ENCODE results near the gene SLC24A3. TPM values are rescaled to one million over a fixed set of nuclear protein-coding genes. Genes with fewer than 3 reads are reported as not detected.

The SLC24A3 gene
- total and polyA plus RNA-seq, 2 of the 13 experiments (the other 11 are each of a cell fraction or from before 2014, with no cell fraction given): not detected

- no peak overlapping the region for H3K9ac ChIP-seq (ENCODE audit: insufficient read depth, low read depth, low read length)
- H2AFZ ChIP-seq (ENCODE audit: low read length): no peak overlapping the region
- H3K4me2 ChIP-seq (ENCODE audit: low read depth, low read length): no peak overlapping the region
- H3K36me3 ChIP-seq (replicated peaks in 1 of 2; ENCODE audit: control insufficient read depth in 1 of 2, insufficient read depth in 2 of 2, low read length in 2 of 2): no peaks in the 10 kb centered on the region
- no peak overlapping the region for H3K4me3 ChIP-seq (replicated peaks in 1 of 3; ENCODE audit: insufficient read depth in 1 of 3, low read depth in 2 of 3, low read length in 3 of 3)
- ChIA-PET POLR2A (no interaction called here), CTCF (ENCODE audit: low intra/inter-chr PET ratio, low total read pairs) (no interaction called here)
- ATAC-seq (no peak), FAIRE-seq (no peak), DNase-seq (ENCODE audit: low spot score) (no peak)
- no peaks in the 10 kb centered on the region for H4K20me1 ChIP-seq (ENCODE audit: insufficient read depth, low read length)
- TF ChIP-seq CEBPG (CRISPR knock-in tag; IDR thresholded peaks at IDR 0.05): no peak
- TF ChIP-seq HOXA3 (CRISPR knock-in tag; IDR thresholded peaks at IDR 0.05): no peak
- TF ChIP-seq ATRX (CRISPR knock-in tag; IDR thresholded peaks at IDR 0.05; ENCODE audit: borderline replicate concordance): no peak
- no peak for TF ChIP-seq BHLHE40 (IDR thresholded peaks at IDR 0.05; ENCODE audit: low read length)
- no peak for TF ChIP-seq DMTF1 (CRISPR knock-in tag; IDR thresholded peaks at IDR 0.05)
- TF ChIP-seq, protein P1, sequence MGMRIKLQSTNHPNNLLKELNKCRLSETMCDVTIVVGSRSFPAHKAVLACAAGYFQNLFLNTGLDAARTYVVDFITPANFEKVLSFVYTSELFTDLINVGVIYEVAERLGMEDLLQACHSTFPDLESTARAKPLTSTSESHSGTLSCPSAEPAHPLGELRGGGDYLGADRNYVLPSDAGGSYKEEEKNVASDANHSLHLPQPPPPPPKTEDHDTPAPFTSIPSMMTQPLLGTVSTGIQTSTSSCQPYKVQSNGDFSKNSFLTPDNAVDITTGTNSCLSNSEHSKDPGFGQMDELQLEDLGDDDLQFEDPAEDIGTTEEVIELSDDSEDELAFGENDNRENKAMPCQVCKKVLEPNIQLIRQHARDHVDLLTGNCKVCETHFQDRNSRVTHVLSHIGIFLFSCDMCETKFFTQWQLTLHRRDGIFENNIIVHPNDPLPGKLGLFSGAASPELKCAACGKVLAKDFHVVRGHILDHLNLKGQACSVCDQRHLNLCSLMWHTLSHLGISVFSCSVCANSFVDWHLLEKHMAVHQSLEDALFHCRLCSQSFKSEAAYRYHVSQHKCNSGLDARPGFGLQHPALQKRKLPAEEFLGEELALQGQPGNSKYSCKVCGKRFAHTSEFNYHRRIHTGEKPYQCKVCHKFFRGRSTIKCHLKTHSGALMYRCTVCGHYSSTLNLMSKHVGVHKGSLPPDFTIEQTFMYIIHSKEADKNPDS (CRISPR knock-in tag; IDR thresholded peaks at IDR 0.05): no peak
- no peak for TF ChIP-seq HOXA5 (CRISPR knock-in tag; IDR thresholded peaks at IDR 0.05)
- no peak for TF ChIP-seq GATAD2A (CRISPR knock-in tag; IDR thresholded peaks at IDR 0.05)
- intact Hi-C loops (cut with micrococcal nuclease; ENCODE audit: unreplicated experiment): no loop called here
- in situ Hi-C loops (cut with HindIII; ENCODE audit: extremely low pct_ligation_motif_present, low pct_unique_long_range_greater_than_20kb): no loop called here
- H3K27me3 ChIP-seq (ENCODE audit: control insufficient read depth in 1 of 2, insufficient read depth in 2 of 2, low read length in 2 of 2): no peaks in the 10 kb centered on the region
- no peak overlapping the region for H3K27ac ChIP-seq (ENCODE audit: extremely low read length, insufficient read depth, low read length)
- no TSS peak for BruUV-seq (replicated peaks)
- H3K79me2 ChIP-seq (ENCODE audit: insufficient read depth, low read length): no peaks in the 10 kb centered on the region
- H3K9me3 ChIP-seq (ENCODE audit: low read length): no peaks in the 10 kb centered on the region
- H3K4me1 ChIP-seq (ENCODE audit: insufficient read depth, low read length): no peaks in the 10 kb centered on the region
- WGBS (ENCODE audit: low lambda C conversion rate): 95% methylated on average over 2 of the region's 2 CpGs
These were observed 79.3 kb downstream of the SLC24A3 start for GRCh38 chr20:19291818-19292132.
